Keratinocyte (primary cell): Measurements from ENCODE around the gene ERGIC1. TPM values are rescaled to one million over a fixed set of nuclear protein-coding genes. Genes with fewer than 3 reads are reported as not detected.

ENCODE experiments used
- DNase-seq: peaks from one replicate; pipeline ENCODE4 v3.0.0-alpha.2; 2011; ENCODE audit warnings: low read depth, missing footprints, low spot score
- FAIRE-seq: peaks from 2 replicates; lab custom pipeline; 2011; peaks lifted over from hg19 to GRCh38; lab: Jason Lieb, UNC
- H2AFZ ChIP-seq: 2 replicates; pipeline ENCODE4 v1.6.0; 2012; ENCODE audit warnings: low read length, control low read depth, inconsistent platforms; ENCODE audit not compliant: control insufficient read depth
- H3K27ac ChIP-seq: 2 replicates; pipeline ENCODE4 v1.5.1; 2011; ENCODE audit warnings: low read length; ENCODE audit not compliant: control insufficient read depth, insufficient read depth
- H3K27me3 ChIP-seq: 3 replicates; pipeline ENCODE4 v1.6.0; 2011; ENCODE audit warnings: low read length; ENCODE audit not compliant: control insufficient read depth, insufficient read depth; ENCODE audit errors: extremely low read depth
- H3K36me3 ChIP-seq, 2 experiments: 2 replicates in 1 of 2; 3 replicates in 1 of 2; pipeline ENCODE4 v1.5.1; 2011; ENCODE audit warnings: low read length in 2 of 2, mild to moderate bottlenecking in 1 of 2; ENCODE audit not compliant: control insufficient read depth in 2 of 2, insufficient read depth in 2 of 2; ENCODE audit errors: extremely low read depth in 1 of 2
- H3K4me1 ChIP-seq: 3 replicates; pipeline ENCODE4 v1.5.1; 2011; ENCODE audit warnings: low read length; ENCODE audit not compliant: control insufficient read depth, insufficient read depth; ENCODE audit errors: extremely low read depth
- H3K4me2 ChIP-seq: 3 replicates; pipeline ENCODE4 v1.6.0; 2011; ENCODE audit warnings: low read depth, low read length; ENCODE audit not compliant: control insufficient read depth, insufficient read depth; ENCODE audit errors: extremely low read depth
- H3K4me3 ChIP-seq, 3 experiments: fragments of 200-600 bp in 1 of 3; sonication (generic) in 1 of 3; 2 replicates in 2 of 3; 3 replicates in 1 of 3; pipeline ENCODE4 v1.5.1; 2011 to 2016; ENCODE audit warnings: low read length in 3 of 3, mild to moderate bottlenecking in 3 of 3, control low read depth in 2 of 3, inconsistent platforms in 1 of 3, low read depth in 1 of 3, mixed read lengths in 1 of 3, mixed run types in 1 of 3, moderate library complexity in 1 of 3; ENCODE audit not compliant: control insufficient read depth in 2 of 3, insufficient read depth in 2 of 3; ENCODE audit errors: extremely low read depth in 1 of 3
- H3K79me2 ChIP-seq: 2 replicates; pipeline ENCODE4 v1.6.0; 2012; ENCODE audit warnings: low read length; ENCODE audit not compliant: control insufficient read depth, insufficient read depth
- H3K9ac ChIP-seq: 3 replicates; pipeline ENCODE4 v1.6.0; 2011; ENCODE audit warnings: low read length; ENCODE audit not compliant: control insufficient read depth, insufficient read depth; ENCODE audit errors: extremely low read depth
- H3K9me1 ChIP-seq: 3 replicates; pipeline ENCODE4 v1.6.0; 2011; ENCODE audit warnings: low read length; ENCODE audit not compliant: control insufficient read depth, insufficient read depth; ENCODE audit errors: extremely low read depth
- H3K9me3 ChIP-seq: 2 replicates; pipeline ENCODE4 v1.5.1; 2012; ENCODE audit warnings: low read depth, low read length; ENCODE audit not compliant: control insufficient read depth
- H4K20me1 ChIP-seq: 3 replicates; pipeline ENCODE4 v1.6.0; 2011; ENCODE audit warnings: low read length; ENCODE audit not compliant: control insufficient read depth, insufficient read depth; ENCODE audit errors: extremely low read depth
- CTCF ChIP-seq, 3 experiments: IDR thresholded peaks in 1 of 3; conservative IDR thresholded peaks in 1 of 3; optimal IDR thresholded peaks in 1 of 3; 2 replicates in 2 of 3; 3 replicates in 1 of 3; pipeline versions ENCODE3 to v1.5.1; 2011; ENCODE audit warnings: low read length in 3 of 3, mild to moderate bottlenecking in 3 of 3, moderate library complexity in 2 of 3, control low read depth in 1 of 3, inconsistent platforms in 1 of 3; ENCODE audit not compliant: insufficient read depth in 2 of 3; ENCODE audit errors: extremely low read depth in 1 of 3
- EZH2 ChIP-seq: IDR thresholded peaks from one replicate; pipeline ENCODE4 v1.6.1; 2012; ENCODE audit warnings: inconsistent platforms, mild to moderate bottlenecking, low read length, moderate library complexity
- dilution Hi-C: fragments of 300-500 bp; cut with MboI; formaldehyde crosslinking; loops from one replicate; pipeline ENCODE4 v1.7.0; 2020; ENCODE audit warnings: low sequenced_read_pairs; ENCODE audit not compliant: extremely low pct_ligation_motif_present
- polyA plus RNA-seq, 5 experiments: library from polyadenylated mRNA; depleted of rRNA in 3 of 5; stranded (reverse) in 3 of 5; stranded (forward) in 1 of 5; unstranded in 1 of 5; fragments of >200 nt; gene quantifications; 1 replicate in 1 of 5; 2 replicates in 3 of 5; 3 replicates in 1 of 5; pipeline versions ENCODE4 v1.2.1 to v1.2.3, GENCODE V29; 2011 to 2012; ENCODE audit warnings: missing spikeins in 2 of 5, low read depth in 1 of 5, low replicate concordance in 1 of 5

ERGIC1 gene
- polyA plus RNA-seq, 1 donor (not counting 4 experiments of a cell fraction or from before 2014, with no cell fraction given) = 93.4 TPM

- dilution Hi-C loops = no loop called here
- Histone ChIP-seq H4K20me1 (no peaks in the 10 kb centered on the region), H3K4me2 (peak overlapping the region; percentile 87), H2AFZ (peak overlapping the region; percentile 47), H3K27ac (peak overlapping the region; percentile 97), H3K9me3 (no peaks in the 10 kb centered on the region), H3K9ac (peak overlapping the region; percentile 99), H3K79me2 (peaks cover 48% of the 10 kb centered on the region), H3K9me1 (no peaks in the 10 kb centered on the region), H3K4me3 (peak overlapping the region; percentile 86 to 95 (median 93)), H3K4me1 (peaks cover 7% of the 10 kb centered on the region), H3K27me3 (no peaks in the 10 kb centered on the region), H3K36me3 (peaks cover 2 to 3% of the 10 kb centered on the region in 2 experiments)
- FAIRE-seq = no peak
- TF ChIP-seq CTCF (optimal IDR thresholded peaks at IDR 0.05 in 1 of 3, IDR thresholded peaks at IDR 0.05 in 1 of 3, conservative IDR thresholded peaks at IDR 0.05 in 1 of 3; ENCODE audit: extremely low read depth in 1 of 3, insufficient read depth in 2 of 3, low read length in 3 of 3) (peak; percentile 59 to 69 (median 67)), EZH2 (no peak)
- peak; percentile 21 for DNase-seq
Observed at GRCh38 chr5:172984244-172984953, 150.3 kb downstream of the ERGIC1 start.

GRCh38 chr5:172985596-172985995 is 151.5 kb downstream of the ERGIC1 start:
- dilution Hi-C loops = no loop called here
- Histone ChIP-seq H2AFZ (no peak overlapping the region), H3K27ac (no peak overlapping the region), H3K9me1 (no peaks in the 10 kb centered on the region), H4K20me1 (no peaks in the 10 kb centered on the region), H3K79me2 (peaks cover 51% of the 10 kb centered on the region), H3K4me2 (peak overlapping the region; percentile 42), H3K9me3 (no peaks in the 10 kb centered on the region), H3K4me1 (peaks cover 7% of the 10 kb centered on the region), H3K27me3 (no peaks in the 10 kb centered on the region), H3K36me3 (peaks cover 2 to 3% of the 10 kb centered on the region in 2 experiments), H3K9ac (no peak overlapping the region), H3K4me3 (peak overlapping the region in 2 of 3 experiments; percentile 11)
- DNase-seq (no peak), FAIRE-seq (no peak)
- TF ChIP-seq EZH2 = no peak
- TF ChIP-seq CTCF (optimal IDR thresholded peaks at IDR 0.05 in 1 of 3, IDR thresholded peaks at IDR 0.05 in 1 of 3, conservative IDR thresholded peaks at IDR 0.05 in 1 of 3; ENCODE audit: extremely low read depth in 1 of 3, insufficient read depth in 2 of 3, low read length in 3 of 3) = no peak
